ENCODE results near the gene OVOL1.

DNA sequence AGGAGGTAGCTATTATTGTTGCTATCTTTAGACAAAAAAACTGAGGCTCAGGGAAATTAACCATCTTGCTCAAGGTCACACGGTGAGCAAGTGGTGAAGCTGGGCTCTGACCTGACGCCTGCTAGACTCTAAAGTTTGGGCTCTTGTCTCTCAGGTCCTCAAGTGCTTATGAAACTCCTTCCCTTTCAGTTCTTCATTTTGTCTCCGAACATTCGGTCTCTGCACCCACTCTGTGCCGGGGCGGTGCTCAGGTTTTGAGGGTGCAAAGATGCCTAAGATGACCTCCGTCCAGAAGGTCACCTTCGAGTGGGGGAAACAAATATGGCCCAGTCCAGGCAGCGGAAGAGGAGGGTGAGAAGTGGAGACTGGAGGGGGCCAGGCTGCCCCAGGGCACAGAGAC is 16.0 kb downstream of the OVOL1 start:
- TF ChIP-seq, protein P1, sequence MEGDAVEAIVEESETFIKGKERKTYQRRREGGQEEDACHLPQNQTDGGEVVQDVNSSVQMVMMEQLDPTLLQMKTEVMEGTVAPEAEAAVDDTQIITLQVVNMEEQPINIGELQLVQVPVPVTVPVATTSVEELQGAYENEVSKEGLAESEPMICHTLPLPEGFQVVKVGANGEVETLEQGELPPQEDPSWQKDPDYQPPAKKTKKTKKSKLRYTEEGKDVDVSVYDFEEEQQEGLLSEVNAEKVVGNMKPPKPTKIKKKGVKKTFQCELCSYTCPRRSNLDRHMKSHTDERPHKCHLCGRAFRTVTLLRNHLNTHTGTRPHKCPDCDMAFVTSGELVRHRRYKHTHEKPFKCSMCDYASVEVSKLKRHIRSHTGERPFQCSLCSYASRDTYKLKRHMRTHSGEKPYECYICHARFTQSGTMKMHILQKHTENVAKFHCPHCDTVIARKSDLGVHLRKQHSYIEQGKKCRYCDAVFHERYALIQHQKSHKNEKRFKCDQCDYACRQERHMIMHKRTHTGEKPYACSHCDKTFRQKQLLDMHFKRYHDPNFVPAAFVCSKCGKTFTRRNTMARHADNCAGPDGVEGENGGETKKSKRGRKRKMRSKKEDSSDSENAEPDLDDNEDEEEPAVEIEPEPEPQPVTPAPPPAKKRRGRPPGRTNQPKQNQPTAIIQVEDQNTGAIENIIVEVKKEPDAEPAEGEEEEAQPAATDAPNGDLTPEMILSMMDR (conservative IDR thresholded peaks at IDR 0.05; ENCODE audit: low read depth in 2 of 2): no peak
- no peak for TF ChIP-seq STAT1 (IDR thresholded peaks at IDR 0.05; ENCODE audit: unreplicated experiment)
- no peak for TF ChIP-seq JUNB (IDR thresholded peaks at IDR 0.05; ENCODE audit: unreplicated experiment)
- TF ChIP-seq POLR2AphosphoS5 (IDR thresholded peaks at IDR 0.05; ENCODE audit: low read depth): no peak
- no peak for TF ChIP-seq EZH2phosphoT487 (IDR thresholded peaks at IDR 0.05; ENCODE audit: unreplicated experiment)

Data from GM23338 (cell line).